CD8-positive, alpha-beta memory T cell (primary cell): ENCODE results near the gene GAS6. TPM values are rescaled to one million over a fixed set of nuclear protein-coding genes. Genes with fewer than 3 reads are reported as not detected.

ENCODE experiments used
- CTCF ChIA-PET: fragments of 350-600 bp; sonication (Branson Sonifier 250); formaldehyde crosslinking; loops from one replicate; lab custom pipeline; 2021; ENCODE audit warnings: antibody characterized with exemption; lab: Charles Lee
- POLR2A ChIA-PET: fragments of 350-600 bp; sonication (Branson Sonifier 250); formaldehyde crosslinking; loops from one replicate; lab custom pipeline; 2021; ENCODE audit warnings: antibody characterized with exemption; lab: Charles Lee
- DNase-seq, 5 donors: peaks; one replicate each; pipeline versions ENCODE4 v3.0.0 to v3.0.0-alpha.2; 2020 to 2022; ENCODE audit warnings: mixed read lengths in 1 of 5
- H3K27ac ChIP-seq: one replicate; pipeline ENCODE4 v1.7.0; 2013; ENCODE audit warnings: low read depth, mild to moderate bottlenecking, low read length, moderate library complexity
- H3K27me3 ChIP-seq: 2 replicates; pipeline ENCODE4 v1.7.0; 2013; ENCODE audit warnings: low read length, mild to moderate bottlenecking; ENCODE audit not compliant: insufficient read depth, poor library complexity, severe bottlenecking
- H3K36me3 ChIP-seq: 2 replicates; pipeline ENCODE4 v1.7.0; 2013; ENCODE audit warnings: mild to moderate bottlenecking, low read length, moderate library complexity; ENCODE audit not compliant: insufficient read depth
- H3K4me1 ChIP-seq: 2 replicates; pipeline ENCODE4 v1.7.0; 2013; ENCODE audit warnings: mild to moderate bottlenecking, low read length, moderate library complexity; ENCODE audit not compliant: insufficient read depth
- H3K4me3 ChIP-seq: 2 replicates; pipeline ENCODE4 v1.7.0; 2013; ENCODE audit warnings: mild to moderate bottlenecking, low read length
- H3K9me3 ChIP-seq: 2 replicates; pipeline ENCODE4 v1.7.0; 2013; ENCODE audit warnings: mild to moderate bottlenecking, low read length
- H3K27ac Mint-ChIP-seq, 8 donors: one replicate each; pipeline ENCODE4 v1.8.0; 2020 to 2021; ENCODE audit warnings: mixed read lengths in 8 of 8, mild to moderate bottlenecking in 6 of 8, inconsistent platforms in 3 of 8, moderate library complexity in 3 of 8
- H3K27me3 Mint-ChIP-seq, 2 donors: one replicate each; pipeline ENCODE4 v1.8.0; 2020 to 2021; ENCODE audit warnings: mixed read lengths in 2 of 2, mild to moderate bottlenecking in 1 of 2, moderate library complexity in 1 of 2
- H3K36me3 Mint-ChIP-seq, 3 donors: one replicate each; pipeline ENCODE4 v1.8.0; 2020 to 2021; ENCODE audit warnings: mixed read lengths in 3 of 3, inconsistent platforms in 1 of 3, mild to moderate bottlenecking in 1 of 3
- H3K4me1 Mint-ChIP-seq, 3 donors: one replicate each; pipeline ENCODE4 v1.8.0; 2020 to 2021; ENCODE audit warnings: mixed read lengths in 3 of 3, inconsistent platforms in 1 of 3, mild to moderate bottlenecking in 1 of 3
- H3K4me3 Mint-ChIP-seq, 7 donors: one replicate each; pipeline ENCODE4 v1.8.0; 2020 to 2021; ENCODE audit warnings: mixed read lengths in 7 of 7, mild to moderate bottlenecking in 6 of 7, moderate library complexity in 4 of 7, inconsistent platforms in 2 of 7
- H3K9me3 Mint-ChIP-seq, 5 donors: one replicate each; pipeline ENCODE4 v1.8.0; 2020 to 2022; ENCODE audit warnings: mixed read lengths in 5 of 5, mild to moderate bottlenecking in 3 of 5, moderate library complexity in 2 of 5, inconsistent platforms in 1 of 5
- polyA plus RNA-seq: library from polyadenylated mRNA; unstranded; fragments of 300-500 nt; fragmentation: Illumina TruSeq; gene quantifications from one replicate; pipeline ENCODE4 v1.2.3, GENCODE V29; 2021
- total RNA-seq, 2 experiments: library from RNA; stranded (reverse); gene quantifications; one replicate each; pipeline ENCODE4 v1.2.3, GENCODE V29; 2021

GAS6 gene
- total and polyA plus RNA-seq, 3 experiments from 2014 or later, result 0.42 to 0.50 (median 0.47) TPM

GRCh38 chr13:113884821-113885220 lies 20.9 kb upstream of the GAS6 start:
- no peak overlapping the region for H3K4me3 Mint-ChIP-seq
- Histone ChIP-seq H3K27me3 (peaks cover 3% of the 10 kb centered on the region), H3K4me1 (peaks cover 18% of the 10 kb centered on the region), H3K4me3 (no peak overlapping the region), H3K9me3 (no peaks in the 10 kb centered on the region), H3K27ac (no peak overlapping the region), H3K36me3 (no peaks in the 10 kb centered on the region)
- H3K4me1 Mint-ChIP-seq, result peaks cover 11 to 20% (median 15%) of the 10 kb centered on the region in 3 donors
- H3K9me3 Mint-ChIP-seq, result no peaks in the 10 kb centered on the region
- CTCF ChIA-PET, result no interaction called here
- H3K27me3 Mint-ChIP-seq, result peaks cover 10 to 47% of the 10 kb centered on the region in 2 donors
- no peaks in the 10 kb centered on the region for H3K36me3 Mint-ChIP-seq
- DNase-seq, result no peak
- POLR2A ChIA-PET, result no interaction called here
- H3K27ac Mint-ChIP-seq, result no peak overlapping the region

GRCh38 chr13:113883921-113884804 lies 20.3 kb upstream of the GAS6 start:
- Mint-ChIP-seq H3K4me3 (no peak overlapping the region), H3K9me3 (no peaks in the 10 kb centered on the region), H3K27ac (no peak overlapping the region), H3K36me3 (no peaks in the 10 kb centered on the region), H3K4me1 (peaks cover 11 to 20% (median 15%) of the 10 kb centered on the region in 3 donors), H3K27me3 (peaks cover 10 to 47% of the 10 kb centered on the region in 2 donors)
- H3K27me3 ChIP-seq, result peaks cover 5% of the 10 kb centered on the region
- CTCF ChIA-PET, result no interaction called here
- POLR2A ChIA-PET, result no interaction called here
- no peak overlapping the region for H3K4me3 ChIP-seq
- no peak for DNase-seq
- peaks cover 18% of the 10 kb centered on the region for H3K4me1 ChIP-seq
- H3K9me3 ChIP-seq, result no peaks in the 10 kb centered on the region
- no peak overlapping the region for H3K27ac ChIP-seq
- no peaks in the 10 kb centered on the region for H3K36me3 ChIP-seq

GRCh38 chr13:113883314-113883811 lies 19.5 kb upstream of the GAS6 start:
- H3K9me3 Mint-ChIP-seq, result no peaks in the 10 kb centered on the region
- no peaks in the 10 kb centered on the region for H3K36me3 Mint-ChIP-seq
- Histone ChIP-seq H3K4me3 (no peak overlapping the region), H3K36me3 (no peaks in the 10 kb centered on the region), H3K27ac (no peak overlapping the region), H3K4me1 (peaks cover 18% of the 10 kb centered on the region), H3K27me3 (peaks cover 5% of the 10 kb centered on the region), H3K9me3 (no peaks in the 10 kb centered on the region)
- ChIA-PET CTCF (no interaction called here), POLR2A (no interaction called here)
- no peak overlapping the region for H3K4me3 Mint-ChIP-seq
- peaks cover 11 to 20% (median 15%) of the 10 kb centered on the region in 3 donors for H3K4me1 Mint-ChIP-seq
- peaks cover 11 to 43% of the 10 kb centered on the region in 2 donors for H3K27me3 Mint-ChIP-seq
- no peak for DNase-seq
- H3K27ac Mint-ChIP-seq, result no peak overlapping the region

GRCh38 chr13:113882716-113883115 lies 18.8 kb upstream of the GAS6 start:
- Mint-ChIP-seq H3K4me1 (peaks cover 11 to 20% (median 15%) of the 10 kb centered on the region in 3 donors), H3K27me3 (peaks cover 11 to 37% of the 10 kb centered on the region in 2 donors), H3K4me3 (no peak overlapping the region), H3K36me3 (no peaks in the 10 kb centered on the region), H3K27ac (no peak overlapping the region), H3K9me3 (no peaks in the 10 kb centered on the region)
- H3K9me3 ChIP-seq, result no peaks in the 10 kb centered on the region
- no peak for DNase-seq
- no peak overlapping the region for H3K4me3 ChIP-seq
- peaks cover 5% of the 10 kb centered on the region for H3K27me3 ChIP-seq
- H3K36me3 ChIP-seq, result no peaks in the 10 kb centered on the region
- ChIA-PET CTCF (no interaction called here), POLR2A (no interaction called here)
- no peak overlapping the region for H3K27ac ChIP-seq
- H3K4me1 ChIP-seq, result peaks cover 18% of the 10 kb centered on the region

GRCh38 chr13:113882267-113882630 lies 18.4 kb upstream of the GAS6 start:
- Mint-ChIP-seq H3K27me3 (peaks cover 11 to 33% of the 10 kb centered on the region in 2 donors), H3K9me3 (no peaks in the 10 kb centered on the region), H3K4me1 (peaks cover 11 to 22% (median 15%) of the 10 kb centered on the region in 3 donors), H3K36me3 (no peaks in the 10 kb centered on the region), H3K27ac (no peak overlapping the region), H3K4me3 (no peak overlapping the region)
- Histone ChIP-seq H3K36me3 (no peaks in the 10 kb centered on the region), H3K27me3 (peaks cover 5% of the 10 kb centered on the region), H3K27ac (no peak overlapping the region), H3K4me3 (no peak overlapping the region), H3K9me3 (no peaks in the 10 kb centered on the region), H3K4me1 (peaks cover 18% of the 10 kb centered on the region)
- DNase-seq, result no peak
- ChIA-PET CTCF (no interaction called here), POLR2A (interaction anchor here (0.6 kb wide), 1 partner anchor 63 kb away, joined by 3 read pairs; no protein-coding TSS in a partner anchor)

GRCh38 chr13:113881614-113882266 lies 17.9 kb upstream of the GAS6 start:
- Histone ChIP-seq H3K27ac (no peak overlapping the region), H3K9me3 (peaks cover 2% of the 10 kb centered on the region), H3K4me1 (peaks cover 18% of the 10 kb centered on the region), H3K36me3 (no peaks in the 10 kb centered on the region), H3K4me3 (no peak overlapping the region), H3K27me3 (peaks cover 5% of the 10 kb centered on the region)
- CTCF ChIA-PET, result no interaction called here
- POLR2A ChIA-PET, result interaction anchor here (0.6 kb wide), 1 partner anchor 62 kb away, joined by 3 read pairs; no protein-coding TSS in a partner anchor
- H3K36me3 Mint-ChIP-seq, result no peaks in the 10 kb centered on the region
- DNase-seq, result no peak
- H3K4me1 Mint-ChIP-seq, result peaks cover 16 to 28% (median 18%) of the 10 kb centered on the region in 3 donors
- H3K27ac Mint-ChIP-seq, result peak overlapping the region in 1 of 8 donors; percentile 54
- H3K4me3 Mint-ChIP-seq, result peak overlapping the region in 1 of 7 donors; percentile 23
- H3K9me3 Mint-ChIP-seq, result peaks cover 0 to 4% (median under 1%) of the 10 kb centered on the region in 5 donors
- H3K27me3 Mint-ChIP-seq, result peaks cover 12 to 33% of the 10 kb centered on the region in 2 donors

GRCh38 chr13:113880651-113881611 lies 17.1 kb upstream of the GAS6 start:
- H3K9me3 ChIP-seq, result peaks cover 6% of the 10 kb centered on the region
- ChIA-PET CTCF (no interaction called here), POLR2A (no interaction called here)
- Mint-ChIP-seq H3K27ac (peak overlapping the region in 1 of 8 donors; percentile 54), H3K9me3 (peaks cover 0 to 12% (median 9%) of the 10 kb centered on the region in 5 donors), H3K36me3 (no peaks in the 10 kb centered on the region), H3K27me3 (peaks cover 17 to 26% of the 10 kb centered on the region in 2 donors), H3K4me1 (peaks cover 19 to 31% (median 22%) of the 10 kb centered on the region in 3 donors), H3K4me3 (no peak overlapping the region)
- DNase-seq, result no peak
- peaks cover 18% of the 10 kb centered on the region for H3K4me1 ChIP-seq
- no peaks in the 10 kb centered on the region for H3K36me3 ChIP-seq
- H3K4me3 ChIP-seq, result no peak overlapping the region
- H3K27me3 ChIP-seq, result peaks cover 5% of the 10 kb centered on the region
- H3K27ac ChIP-seq, result no peak overlapping the region
